Activated gamma-delta T cell treated with Interleukin-2 at 50 U/mL for 16 hours (primary cell): ENCODE results near the gene NOS3.
A peak's percentile ranks its signal among the peaks of the same experiment; 100 is the strongest.

Source experiments
- DNase-seq: peaks from one replicate; pipeline ENCODE4 v3.0.0-alpha.2; 2020

The NOS3 gene

DNA sequence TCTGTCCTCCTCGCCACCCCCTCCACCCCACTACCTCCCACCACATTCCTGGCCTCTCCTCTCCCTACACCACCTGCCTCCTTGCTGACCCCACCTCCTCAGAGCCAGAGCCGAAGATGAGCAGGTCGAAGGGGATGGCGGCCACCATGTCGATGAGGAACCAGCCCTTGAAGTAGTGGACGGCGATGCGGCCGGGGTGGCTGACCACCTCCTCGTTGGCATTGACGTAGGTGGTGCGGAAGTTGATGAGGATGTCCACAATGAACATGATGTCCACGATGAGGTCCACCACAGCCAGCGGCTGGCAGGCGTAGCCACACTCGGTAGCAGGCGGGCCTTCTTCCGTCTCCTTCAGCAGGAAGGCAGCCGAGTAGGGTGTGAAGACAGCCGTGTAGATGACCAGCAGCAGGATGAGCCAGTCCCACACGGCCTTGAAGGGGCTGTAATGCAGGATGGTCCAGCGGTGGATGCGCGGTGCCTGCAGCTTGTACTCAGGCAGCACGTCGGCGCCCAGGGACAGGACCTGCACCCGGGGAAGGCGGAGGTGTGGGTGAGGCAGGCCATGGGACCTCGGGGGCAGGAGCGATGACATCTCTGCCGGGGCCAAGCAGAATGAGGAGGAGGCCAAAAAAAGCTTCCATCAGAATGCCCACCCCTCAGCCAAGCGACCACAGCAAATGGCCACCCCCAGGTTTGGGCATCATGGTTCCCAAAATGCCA, 38.3 kb upstream of the NOS3 start:
- DNase-seq: no peak

DNA sequence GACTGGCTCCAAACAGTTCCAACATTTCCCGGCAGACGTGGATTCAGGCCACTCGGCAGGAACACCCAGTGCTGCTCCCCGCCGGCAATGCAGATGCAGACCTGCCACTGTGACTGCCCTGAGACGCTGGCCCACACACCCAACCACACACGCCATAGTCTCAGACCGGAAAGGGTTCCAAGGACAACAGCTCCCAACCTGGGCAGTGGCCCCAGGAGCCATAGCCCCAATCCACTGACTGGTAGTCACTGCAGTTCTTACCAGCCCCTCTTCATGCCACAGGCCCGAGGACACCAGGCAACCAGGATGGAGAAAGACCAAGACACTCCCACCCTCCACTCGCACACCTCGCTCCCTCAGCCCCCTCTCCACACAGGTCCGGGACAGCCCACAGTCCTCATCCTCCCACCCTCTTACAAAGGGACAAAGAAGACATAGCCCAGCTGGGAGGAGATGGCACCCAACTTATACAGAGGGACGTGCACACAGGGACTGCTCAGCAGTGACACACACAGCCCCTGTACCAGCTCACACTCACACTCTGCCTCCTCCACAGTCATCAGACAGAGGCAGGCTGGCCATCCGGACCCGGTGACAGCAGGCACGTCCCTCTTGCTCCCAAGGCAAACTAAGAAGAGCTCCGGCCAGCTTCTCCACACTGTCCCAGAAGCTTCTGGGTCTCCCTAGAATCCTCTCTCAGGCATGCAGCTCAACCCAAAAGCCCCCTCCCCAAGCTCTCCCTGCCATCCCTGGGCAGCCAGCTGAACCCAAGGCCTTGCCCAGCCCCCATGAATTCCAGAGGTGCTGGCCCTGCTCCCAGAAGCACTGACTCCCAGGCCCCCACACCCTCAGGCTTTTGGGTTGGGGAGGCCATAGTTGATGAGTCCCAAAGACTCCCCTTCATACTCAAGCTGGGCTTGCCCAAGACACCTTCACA, 37.5 kb upstream of the NOS3 start:
- DNase-seq: no peak

DNA sequence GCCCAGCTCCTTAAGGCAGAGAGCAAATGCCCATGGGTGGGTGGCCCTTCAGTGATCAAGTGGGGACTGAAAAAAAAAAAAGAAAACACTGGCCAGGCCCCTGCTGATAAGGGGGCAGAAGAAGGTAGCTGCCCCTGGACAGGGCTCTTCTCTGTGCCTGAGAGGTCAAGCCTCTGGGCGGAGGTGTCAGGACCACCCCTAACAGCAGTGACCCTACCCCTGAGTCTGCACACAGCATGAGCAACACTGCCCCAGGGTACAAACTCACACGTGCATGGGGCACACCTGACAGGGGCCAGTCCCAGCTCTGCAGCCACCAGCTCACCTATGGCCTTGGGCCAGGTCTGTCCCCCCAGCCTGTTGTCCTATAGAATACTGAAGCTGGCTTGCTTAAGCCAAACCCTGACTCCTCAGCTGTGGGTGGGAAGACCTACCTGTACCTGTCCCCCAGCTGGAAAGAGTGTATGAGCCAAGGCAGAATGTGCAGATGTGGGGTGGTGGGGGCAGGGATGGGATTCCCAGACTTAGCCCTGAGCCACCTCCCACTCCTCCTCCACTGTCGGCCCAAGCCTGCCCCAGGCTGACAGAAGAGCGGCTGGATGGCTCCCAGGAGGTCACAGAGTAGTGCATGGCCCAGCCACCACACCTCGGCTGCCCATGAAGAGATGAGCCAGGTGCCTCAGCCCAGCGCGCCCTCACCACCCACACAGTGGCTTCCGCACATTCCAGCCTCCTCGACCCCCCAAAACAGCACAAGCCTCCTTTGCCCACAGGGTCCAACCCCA, 36.4 kb upstream of the NOS3 start:
- no peak for DNase-seq

DNA sequence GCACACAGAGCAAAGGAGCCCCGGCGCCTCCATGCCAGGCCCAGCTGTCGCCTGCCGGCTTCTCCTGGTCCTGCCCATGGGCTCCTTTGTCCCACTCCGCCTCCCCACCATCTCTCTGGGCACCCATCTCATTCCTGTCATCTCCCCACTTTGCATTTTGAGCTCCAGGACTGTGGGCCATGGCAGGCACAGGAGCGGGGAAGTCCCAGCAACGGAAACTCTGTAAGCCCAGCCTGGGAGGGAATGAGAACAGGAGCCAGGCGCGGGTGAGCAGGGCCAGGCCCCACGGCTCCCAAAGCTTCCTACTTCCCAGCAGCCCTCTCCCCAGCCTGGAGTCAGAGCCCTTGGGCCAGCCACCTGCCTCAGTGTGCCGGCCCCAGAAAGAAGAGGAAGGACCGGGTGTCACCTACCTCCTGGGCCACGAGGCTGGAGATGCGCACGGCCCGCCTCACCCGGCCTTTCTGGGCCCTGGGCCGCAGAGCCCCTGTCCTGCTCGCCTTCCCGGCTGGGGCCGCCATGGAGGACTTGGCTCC, 35.8 kb upstream of the NOS3 start:
- no peak for DNase-seq

DNA sequence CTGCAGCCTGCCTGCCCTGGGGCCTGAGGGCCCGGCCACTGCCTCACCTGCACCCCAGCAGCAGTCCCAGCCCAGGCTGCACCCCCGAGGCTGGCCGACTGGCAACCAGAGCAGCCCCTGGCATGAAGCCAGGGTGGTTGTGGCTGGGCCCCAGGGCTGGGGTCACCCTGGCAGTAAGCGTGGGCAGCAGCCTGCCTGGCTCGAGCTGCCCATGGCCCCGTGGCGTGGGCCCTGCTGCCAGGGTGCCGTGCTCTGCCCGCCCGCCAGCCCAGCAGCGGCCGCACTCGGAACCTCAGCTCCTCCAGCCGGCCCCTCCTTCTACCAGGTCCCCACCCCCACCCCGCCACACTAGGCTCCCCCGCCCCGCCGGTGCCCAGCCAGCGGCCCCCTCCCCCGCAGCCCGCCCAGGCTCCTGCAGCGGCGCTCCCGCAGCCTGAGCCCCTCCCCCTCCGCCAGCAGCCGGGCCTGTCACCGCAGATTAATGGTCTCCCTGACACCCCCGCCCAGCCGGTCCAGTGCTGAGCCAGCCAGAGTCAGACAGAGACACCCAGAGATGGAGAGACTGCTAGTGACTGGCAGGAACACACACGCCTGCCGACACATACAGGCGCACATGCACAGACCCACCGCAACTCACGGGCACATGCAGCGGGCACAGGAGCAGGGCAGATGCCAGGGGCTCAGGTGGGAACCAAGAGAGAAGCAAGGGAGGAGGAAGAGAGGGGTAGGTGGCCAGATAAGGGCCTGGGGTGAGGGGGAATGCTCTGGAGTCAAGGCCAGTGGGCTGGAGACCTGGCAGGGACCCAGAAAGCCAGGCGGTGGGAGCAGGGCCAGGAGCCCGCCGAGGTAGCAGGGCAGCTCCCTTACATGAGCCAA, 35.1 kb upstream of the NOS3 start:
- DNase-seq: no peak

DNA sequence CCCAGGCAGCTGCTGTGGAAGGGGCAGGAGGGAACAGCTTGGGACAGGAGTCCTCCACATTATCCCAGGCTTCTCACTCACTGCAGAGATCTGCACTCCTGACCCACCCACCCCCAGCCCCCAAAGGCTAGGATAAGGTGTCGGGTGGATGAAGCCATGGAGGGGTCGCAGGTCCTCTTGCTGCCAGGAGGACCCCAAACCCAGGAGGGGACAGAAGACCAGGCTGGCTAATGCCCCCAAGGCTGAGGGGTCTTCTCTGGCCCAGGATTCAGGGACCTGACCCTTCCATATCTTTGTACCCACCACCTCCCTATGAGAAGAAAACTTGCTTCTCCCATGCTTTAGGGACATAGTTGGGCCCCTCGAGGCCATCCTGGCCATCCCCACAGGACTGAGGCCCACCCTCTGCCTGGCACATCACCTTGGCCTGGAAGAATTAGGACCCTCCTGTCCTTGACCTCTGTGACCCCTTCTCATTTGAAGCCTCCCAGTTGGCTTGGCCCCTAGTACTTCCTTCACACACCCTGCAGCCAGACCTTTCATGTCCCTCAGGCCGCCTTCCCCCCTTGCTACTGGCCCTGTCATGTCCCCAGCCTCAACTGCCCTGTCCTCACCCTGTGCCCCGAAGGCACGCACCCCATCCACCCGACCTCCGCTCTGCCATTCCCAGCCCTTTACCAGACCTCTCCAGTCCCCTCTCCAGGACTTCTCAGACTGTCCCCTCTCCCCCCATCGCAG, 34.3 kb upstream of the NOS3 start:
- no peak for DNase-seq

DNA sequence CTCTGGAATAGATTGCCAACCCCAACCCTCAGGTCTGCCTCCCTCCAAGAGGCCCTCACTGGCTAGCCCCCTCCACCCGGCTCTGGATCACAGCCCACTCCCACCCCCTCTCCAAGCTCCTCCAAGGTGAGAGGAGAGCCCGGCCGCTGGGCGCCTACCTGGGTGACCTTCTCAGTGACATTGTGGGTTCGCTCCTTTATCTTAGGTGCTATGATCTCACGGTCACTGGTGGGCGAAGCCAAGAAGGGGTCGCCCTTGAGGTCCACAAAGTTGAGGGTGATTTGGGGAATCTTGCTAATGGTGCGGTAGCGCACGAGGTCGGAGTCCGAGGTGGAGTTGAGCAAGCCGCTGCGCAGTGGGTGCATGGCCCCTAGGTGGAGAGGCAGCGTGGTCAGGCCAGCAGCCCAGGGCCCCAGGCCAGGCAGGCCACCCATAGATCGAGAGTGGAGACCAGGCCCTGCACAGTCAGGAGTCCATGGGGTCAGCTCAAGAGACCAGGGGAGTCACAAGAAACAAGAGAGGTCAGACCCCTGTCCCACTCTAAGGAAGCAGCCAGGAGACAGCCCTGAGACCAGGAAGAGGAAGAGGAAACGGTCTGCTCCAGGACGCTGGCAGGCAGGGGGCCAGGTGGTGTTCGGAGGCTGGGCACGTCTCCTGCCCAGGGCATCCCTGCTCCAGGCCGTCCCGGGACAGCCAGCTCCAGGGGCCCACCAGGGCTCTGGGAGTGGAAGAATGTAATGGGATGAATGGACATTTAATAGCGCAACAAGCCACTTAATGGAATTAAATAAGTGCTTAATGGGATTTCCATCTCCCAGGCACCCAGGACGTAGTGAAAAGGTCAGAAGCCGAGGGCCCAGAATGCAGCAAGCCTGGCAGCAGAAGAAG, 33.4 kb upstream of the NOS3 start:
- DNase-seq: no peak

DNA sequence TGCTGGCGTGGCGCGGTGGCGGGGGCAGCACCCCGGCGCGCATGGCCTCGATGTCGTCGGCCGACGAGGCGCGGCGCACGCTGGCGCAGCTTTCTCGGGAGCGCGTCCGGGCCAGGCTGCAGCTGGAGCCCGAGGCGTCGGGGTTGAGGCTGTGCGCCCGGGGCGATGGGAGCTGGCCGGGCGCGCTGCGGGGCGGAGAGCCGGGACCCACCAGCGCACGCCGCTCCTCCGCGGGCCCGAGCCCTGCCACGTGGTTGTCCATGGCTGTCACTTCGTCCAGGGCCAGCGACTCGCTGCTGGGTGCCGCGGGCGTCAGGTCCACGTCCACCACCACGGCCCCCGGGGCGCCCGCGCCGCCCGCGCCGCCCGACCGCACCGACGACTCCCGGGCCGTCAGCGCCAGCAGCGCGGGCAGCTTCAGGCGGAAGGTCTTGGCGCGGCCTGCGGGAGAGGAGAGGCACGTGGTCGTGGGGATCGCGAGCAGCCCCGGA, 32.7 kb upstream of the NOS3 start:
- DNase-seq: no peak

DNA sequence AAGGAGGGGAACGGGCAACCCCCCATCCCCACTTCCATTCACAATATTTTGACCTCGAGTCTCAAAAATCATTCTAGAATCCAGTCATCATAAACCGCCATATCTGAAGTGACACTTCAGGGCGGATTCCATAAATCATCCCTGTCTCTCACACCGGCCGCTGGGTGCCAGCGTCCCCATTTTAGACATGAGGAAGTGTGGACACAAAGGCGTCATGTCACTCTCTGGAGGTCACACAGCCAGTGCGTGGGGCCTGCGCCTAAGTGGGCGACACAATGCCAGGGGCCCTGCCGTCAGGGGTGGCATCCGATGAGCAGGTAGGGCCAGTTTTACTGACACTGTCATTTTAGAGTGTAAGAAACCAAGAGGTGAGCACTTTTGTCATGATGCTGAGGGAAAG, 32.2 kb upstream of the NOS3 start:
- DNase-seq: no peak

DNA sequence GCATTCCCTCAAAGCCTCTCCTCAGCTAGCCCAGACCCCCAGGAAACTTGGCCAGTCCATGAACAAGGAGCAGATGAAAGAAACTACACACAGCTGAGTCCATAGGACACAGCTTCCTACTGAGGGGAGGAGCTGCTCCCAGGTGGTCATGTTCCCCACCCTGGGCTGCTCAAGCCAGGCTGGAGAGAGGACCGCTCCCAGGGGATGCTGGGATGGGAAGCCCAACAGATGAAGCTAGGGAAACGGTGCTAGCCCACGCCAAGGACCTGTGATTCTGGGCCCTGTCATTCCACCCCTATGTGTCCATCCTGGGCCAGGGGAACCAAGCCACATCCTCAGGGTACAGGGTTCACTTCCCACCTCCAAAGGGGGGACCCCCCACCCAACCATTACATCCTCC, 31.7 kb upstream of the NOS3 start:
- no peak for DNase-seq

DNA sequence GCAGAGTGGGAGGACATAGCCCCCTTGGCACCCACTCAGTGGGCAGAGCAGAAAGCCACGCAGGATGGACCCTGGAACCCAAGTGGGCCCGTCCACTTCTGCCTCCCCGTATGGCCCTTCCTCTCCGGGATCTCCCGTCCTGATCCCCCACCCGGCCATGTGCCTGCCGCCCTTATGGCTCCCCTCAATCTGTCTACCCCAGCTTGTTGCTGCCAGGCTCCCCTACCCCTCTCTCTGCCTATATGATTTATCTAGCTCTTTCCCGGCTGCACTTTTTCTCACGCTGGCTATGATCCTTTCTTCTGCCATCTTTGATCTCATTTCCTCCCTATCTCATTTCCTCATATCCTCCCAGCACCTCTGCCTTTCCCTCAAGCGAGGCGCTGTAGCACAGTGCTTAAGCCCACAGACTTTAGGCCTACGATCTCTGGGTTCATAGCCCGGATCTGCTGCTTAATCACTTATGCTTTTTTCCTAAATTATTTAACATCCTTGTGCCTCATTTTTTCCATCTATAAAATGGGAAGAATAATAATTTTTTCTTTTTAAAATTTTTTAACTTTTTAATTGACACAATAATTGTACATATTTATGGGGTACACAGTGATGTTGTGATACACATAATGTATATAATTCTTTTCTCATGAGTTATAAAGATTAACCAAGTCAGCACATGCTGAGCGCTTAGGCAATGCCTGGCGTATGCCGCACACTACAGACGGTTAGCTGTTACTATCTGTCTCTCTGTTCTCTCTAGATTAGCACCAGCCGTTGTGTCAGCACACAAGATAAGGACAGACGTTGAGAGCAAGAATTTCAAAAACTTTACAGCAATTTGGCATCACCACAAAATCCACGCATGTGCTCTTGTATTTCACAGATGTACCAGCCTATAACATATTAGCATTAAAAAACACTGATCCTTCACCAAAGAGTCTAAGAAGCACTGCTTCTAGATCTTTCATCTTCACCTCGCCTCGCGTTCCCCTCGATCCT, 30.8 kb upstream of the NOS3 start:
- no peak for DNase-seq

DNA sequence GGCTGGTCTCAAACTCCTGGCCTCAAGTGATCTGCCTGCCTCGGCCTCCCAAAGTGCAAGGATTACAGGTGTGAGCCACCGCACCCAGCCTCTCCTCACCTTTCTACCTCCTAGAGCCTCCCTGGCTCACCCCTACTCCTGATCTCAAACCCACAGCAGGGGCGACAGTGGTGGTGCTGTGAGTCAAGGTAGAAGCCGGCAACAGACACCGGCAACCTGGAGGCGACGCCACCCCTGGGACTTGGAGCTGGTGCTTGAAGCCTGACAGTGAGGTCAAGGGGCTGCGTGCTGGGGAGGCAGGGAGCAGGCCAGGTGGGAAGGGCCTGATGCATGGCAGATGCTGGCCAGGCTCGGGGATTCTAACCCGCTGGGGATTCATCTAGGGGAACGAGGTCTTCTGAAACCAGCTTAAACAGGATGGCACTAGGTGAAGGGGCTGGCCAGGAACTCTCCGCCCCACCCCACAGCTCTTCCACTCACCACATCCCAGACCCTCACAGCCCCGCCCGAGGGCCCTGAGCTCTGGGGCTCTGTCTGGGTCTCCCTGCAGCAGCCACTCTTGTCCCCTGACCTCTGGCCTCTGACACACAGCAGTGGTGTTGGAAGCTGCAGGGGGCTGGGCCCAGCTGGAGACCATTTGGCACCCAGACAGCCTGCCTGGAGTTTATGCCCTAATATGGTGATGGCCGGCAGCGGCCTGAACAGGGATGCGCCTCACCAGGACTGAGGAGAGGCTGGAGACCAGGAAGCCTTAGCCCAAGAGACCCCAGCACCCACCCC, 29.1 kb upstream of the NOS3 start:
- no peak for DNase-seq

DNA sequence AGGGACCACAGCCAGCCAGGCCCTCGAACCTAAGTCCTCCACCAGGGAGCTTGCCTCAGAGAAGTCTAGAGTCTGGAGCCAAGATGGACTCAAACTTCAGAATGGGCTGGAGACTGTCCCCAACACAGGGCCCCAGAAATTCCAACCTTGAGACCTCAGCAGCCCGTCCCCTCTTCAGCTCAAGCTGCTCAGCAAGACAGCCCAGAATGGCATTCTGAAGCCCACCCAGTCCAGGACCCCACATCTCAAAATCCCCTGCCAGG, 28.6 kb upstream of the NOS3 start:
- no peak for DNase-seq

DNA sequence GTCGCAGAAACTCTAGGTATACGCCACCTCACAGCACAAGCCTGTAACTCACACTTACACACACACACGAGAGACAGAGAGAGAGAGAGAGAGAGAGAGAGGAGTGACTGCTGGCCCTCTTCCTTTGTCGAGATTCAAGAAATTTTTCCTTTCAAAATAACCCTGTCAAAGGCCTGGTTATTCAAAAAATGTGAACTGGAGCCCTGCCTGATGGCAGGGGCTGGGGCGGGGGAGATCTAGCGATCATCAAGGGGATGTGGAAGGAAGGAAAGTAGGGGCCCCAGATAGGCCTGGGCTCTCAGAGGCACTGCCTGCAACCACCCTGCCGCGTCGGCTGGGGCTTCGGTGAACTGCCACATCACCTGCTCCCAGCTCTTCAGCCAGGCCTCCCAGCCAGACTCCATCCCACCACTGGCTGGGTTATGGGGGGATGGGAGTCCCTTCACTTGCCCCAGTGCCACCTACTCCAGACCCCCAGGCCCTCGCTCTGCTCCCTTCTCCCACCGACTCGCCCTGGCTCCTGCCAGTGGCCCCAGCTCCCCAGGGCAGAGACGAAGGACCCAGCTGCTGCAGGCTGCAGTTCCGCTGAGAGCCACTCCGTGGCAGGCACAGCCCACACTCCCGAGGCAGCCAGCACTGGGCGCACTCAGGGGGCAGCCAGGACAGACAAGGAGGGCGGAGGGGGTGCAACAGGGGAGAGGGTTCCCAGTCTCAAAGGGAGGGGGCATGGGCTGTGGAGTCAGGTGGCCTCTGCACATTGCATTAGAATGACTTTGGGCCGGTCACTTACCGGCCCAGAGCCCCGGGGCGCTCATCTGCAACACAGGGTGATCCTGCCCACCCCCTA, 28.0 kb upstream of the NOS3 start:
- peak; percentile 54 for DNase-seq

DNA sequence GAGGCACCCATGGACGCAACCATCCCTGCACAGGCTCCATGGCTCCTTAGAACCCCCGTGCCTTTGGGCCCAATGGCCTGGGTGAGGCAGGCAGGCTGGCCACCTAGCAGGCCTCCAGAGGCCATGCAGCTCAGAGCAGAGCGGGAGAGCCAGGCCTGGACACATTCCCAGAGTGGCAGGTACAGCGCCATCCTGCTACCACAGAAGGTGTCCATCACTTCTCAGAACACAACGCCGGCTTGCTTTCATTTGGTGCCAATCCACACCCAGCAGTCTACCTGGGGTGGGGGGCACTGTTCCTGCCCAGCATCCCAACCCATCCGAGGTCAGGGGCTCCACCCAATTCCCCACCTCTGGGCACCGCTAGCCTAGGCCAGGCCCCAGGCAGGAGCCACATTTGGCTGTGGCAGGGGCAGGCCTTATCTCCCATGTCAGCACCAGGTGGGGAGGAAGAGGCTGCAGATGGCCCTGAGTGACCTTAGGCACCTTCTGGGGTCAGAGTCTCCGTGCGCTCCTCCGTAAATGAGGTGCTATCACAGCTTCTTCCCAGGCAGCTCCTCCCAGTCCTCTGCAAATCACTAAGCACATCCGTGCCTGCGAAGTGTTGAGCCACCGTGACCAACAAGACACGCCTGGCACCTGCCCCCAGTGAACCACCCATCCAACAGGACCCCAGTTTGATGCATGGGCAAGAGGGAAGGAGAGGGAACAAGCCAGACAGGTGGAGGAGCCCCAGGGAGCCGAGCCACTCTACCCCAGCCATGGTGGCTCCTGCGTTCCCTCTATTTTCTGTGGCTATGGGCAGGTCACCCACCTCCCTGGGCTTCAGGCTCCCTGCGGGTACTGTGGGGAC, 26.9 kb upstream of the NOS3 start:
- no peak for DNase-seq

DNA sequence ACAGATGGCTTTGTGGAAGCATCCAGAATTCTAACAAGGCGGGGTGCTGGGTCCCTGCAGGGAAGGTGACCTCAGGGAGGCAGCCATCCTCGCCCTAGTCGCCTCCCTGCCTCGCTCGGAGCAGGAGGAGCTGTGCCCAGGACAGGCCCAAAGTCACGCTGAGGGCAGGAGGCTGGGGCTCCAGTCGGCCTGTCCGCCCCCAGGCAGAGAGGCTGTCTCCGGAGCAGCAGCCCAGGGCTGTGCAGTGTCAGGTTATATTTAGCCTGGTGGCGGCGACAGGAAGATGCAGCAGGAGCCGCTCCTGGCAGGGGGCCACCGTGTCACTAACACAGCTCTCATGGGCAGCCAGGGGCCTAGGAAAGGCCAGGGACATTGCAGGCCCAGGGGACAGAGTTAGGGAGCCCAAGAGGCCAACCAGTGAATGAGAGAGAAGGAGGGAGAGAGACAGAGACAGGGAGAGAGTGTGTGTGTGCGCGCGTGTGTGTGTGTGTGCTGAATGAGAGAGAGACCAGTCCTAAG, 26.2 kb upstream of the NOS3 start:
- no peak for DNase-seq
